Neural cell (in vitro differentiated cells): ENCODE data around the gene CLN6.

Experiments used
- EZH2 ChIP-seq: fragments of 200-600, 300-800 bp; shearing (Covaris generic), sonication (generic); IDR thresholded peaks from 2 replicates; pipeline ENCODE4 v1.6.1; 2014; ENCODE audit warnings: antibody characterized with exemption, low read length, borderline replicate concordance, mild to moderate bottlenecking; ENCODE audit not compliant: insufficient read depth, poor library complexity, severe bottlenecking
- MXI1 ChIP-seq: fragments of 450-650 bp; conservative IDR thresholded peaks from 2 replicates; pipeline ENCODE4 v1.6.1; 2014; ENCODE audit warnings: antibody characterized with exemption, mild to moderate bottlenecking; ENCODE audit not compliant: poor library complexity, severe bottlenecking
- POLR2AphosphoS5 ChIP-seq: IDR thresholded peaks from 2 replicates; pipeline ENCODE4 v1.6.1; 2012
- TAF1 ChIP-seq: IDR thresholded peaks from 2 replicates; pipeline ENCODE4 v1.6.1; 2012; ENCODE audit warnings: low read depth
- TF ChIP-seq, protein P1 (sequence below): fragments of 450-650 bp; IDR thresholded peaks from 2 replicates; pipeline ENCODE4 v1.5.1; 2014; ENCODE audit warnings: antibody characterized with exemption, mild to moderate bottlenecking, moderate library complexity; ENCODE audit not compliant: poor library complexity, severe bottlenecking
- TF ChIP-seq, protein P2 (sequence below): IDR thresholded peaks from 2 replicates; pipeline ENCODE4 v1.6.1; 2012; ENCODE audit warnings: borderline replicate concordance

DNA sequence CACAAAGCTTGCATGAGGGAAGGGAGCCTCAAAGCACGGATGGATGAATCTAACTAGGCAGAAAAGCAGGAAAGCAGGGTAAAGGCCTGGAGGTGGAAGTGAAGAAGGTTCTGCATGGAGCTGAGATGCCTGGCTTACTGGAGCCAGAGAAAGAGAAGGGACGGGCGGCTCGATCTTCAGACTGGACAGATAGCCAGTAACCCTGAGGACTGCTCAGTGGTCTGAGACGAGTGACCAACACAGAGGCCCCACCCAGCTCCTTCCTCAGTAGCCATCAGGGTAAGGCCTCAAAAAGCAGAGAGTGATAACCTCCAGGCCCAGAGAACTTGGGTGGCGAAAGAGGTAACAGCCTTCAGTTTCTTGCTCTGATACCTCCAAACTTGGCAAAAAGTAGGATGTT lies 6.4 kb downstream of the CLN6 start:
- no peak for TF ChIP-seq EZH2
- TF ChIP-seq, protein P1, sequence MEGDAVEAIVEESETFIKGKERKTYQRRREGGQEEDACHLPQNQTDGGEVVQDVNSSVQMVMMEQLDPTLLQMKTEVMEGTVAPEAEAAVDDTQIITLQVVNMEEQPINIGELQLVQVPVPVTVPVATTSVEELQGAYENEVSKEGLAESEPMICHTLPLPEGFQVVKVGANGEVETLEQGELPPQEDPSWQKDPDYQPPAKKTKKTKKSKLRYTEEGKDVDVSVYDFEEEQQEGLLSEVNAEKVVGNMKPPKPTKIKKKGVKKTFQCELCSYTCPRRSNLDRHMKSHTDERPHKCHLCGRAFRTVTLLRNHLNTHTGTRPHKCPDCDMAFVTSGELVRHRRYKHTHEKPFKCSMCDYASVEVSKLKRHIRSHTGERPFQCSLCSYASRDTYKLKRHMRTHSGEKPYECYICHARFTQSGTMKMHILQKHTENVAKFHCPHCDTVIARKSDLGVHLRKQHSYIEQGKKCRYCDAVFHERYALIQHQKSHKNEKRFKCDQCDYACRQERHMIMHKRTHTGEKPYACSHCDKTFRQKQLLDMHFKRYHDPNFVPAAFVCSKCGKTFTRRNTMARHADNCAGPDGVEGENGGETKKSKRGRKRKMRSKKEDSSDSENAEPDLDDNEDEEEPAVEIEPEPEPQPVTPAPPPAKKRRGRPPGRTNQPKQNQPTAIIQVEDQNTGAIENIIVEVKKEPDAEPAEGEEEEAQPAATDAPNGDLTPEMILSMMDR, result no peak
- no peak for TF ChIP-seq TAF1
- TF ChIP-seq, protein P2, sequence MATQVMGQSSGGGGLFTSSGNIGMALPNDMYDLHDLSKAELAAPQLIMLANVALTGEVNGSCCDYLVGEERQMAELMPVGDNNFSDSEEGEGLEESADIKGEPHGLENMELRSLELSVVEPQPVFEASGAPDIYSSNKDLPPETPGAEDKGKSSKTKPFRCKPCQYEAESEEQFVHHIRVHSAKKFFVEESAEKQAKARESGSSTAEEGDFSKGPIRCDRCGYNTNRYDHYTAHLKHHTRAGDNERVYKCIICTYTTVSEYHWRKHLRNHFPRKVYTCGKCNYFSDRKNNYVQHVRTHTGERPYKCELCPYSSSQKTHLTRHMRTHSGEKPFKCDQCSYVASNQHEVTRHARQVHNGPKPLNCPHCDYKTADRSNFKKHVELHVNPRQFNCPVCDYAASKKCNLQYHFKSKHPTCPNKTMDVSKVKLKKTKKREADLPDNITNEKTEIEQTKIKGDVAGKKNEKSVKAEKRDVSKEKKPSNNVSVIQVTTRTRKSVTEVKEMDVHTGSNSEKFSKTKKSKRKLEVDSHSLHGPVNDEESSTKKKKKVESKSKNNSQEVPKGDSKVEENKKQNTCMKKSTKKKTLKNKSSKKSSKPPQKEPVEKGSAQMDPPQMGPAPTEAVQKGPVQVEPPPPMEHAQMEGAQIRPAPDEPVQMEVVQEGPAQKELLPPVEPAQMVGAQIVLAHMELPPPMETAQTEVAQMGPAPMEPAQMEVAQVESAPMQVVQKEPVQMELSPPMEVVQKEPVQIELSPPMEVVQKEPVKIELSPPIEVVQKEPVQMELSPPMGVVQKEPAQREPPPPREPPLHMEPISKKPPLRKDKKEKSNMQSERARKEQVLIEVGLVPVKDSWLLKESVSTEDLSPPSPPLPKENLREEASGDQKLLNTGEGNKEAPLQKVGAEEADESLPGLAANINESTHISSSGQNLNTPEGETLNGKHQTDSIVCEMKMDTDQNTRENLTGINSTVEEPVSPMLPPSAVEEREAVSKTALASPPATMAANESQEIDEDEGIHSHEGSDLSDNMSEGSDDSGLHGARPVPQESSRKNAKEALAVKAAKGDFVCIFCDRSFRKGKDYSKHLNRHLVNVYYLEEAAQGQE, result no peak
- no peak for TF ChIP-seq MXI1
- TF ChIP-seq POLR2AphosphoS5, result no peak
